SU-DHL-6 (cell line): ENCODE data around the gene SCFD2.

Source experiments
- EZH2phosphoT487 ChIP-seq: fragments of 200-600 bp; sonication (generic), shearing (Covaris generic); conservative IDR thresholded peaks from 2 replicates; pipeline ENCODE4 v1.6.1; 2018; ENCODE audit warnings: mild to moderate bottlenecking, antibody characterized with exemption, low read length, moderate library complexity, mixed read lengths
- TF ChIP-seq, protein P1 (sequence below): fragments of 200-600 bp; sonication (generic); IDR thresholded peaks from one replicate; pipeline ENCODE4 v1.5.1; 2017; ENCODE audit warnings: antibody characterized with exemption, mild to moderate bottlenecking, low read length, moderate library complexity; ENCODE audit not compliant: insufficient read depth, poor library complexity, severe bottlenecking

DNA sequence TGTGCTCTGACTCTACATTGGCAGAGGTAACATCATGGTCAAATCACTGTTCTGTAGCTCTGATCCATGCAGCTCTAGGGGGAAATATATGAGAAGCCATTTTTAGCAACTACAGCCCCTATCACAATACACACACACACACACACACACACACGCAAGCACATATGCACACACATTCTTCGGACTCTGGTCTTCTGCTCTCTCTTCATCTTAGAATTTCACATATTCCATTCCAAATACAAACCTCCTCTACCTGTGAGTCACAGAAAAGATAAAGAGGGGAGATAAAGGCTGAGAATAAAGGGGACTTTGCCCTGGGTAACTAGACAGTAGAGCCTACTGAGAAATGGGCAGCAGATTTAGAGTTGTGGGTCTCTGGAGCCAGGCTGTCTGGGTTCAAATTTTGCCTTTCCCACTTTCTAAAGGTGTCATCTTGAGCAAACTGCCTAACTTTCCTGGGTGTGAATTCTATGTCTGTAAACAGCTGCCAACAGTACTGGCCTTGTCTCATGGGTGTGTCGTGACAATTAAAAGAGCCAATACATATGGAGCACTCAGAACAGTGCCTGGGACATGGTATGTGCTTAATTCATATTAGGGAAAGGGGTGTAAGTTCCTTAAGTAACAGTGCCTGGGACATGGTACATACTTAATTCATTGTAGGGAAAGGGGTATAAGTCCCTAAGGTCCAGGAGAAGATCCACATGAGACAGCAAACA lies 515.3 kb downstream of the SCFD2 start:
- TF ChIP-seq, protein P1, sequence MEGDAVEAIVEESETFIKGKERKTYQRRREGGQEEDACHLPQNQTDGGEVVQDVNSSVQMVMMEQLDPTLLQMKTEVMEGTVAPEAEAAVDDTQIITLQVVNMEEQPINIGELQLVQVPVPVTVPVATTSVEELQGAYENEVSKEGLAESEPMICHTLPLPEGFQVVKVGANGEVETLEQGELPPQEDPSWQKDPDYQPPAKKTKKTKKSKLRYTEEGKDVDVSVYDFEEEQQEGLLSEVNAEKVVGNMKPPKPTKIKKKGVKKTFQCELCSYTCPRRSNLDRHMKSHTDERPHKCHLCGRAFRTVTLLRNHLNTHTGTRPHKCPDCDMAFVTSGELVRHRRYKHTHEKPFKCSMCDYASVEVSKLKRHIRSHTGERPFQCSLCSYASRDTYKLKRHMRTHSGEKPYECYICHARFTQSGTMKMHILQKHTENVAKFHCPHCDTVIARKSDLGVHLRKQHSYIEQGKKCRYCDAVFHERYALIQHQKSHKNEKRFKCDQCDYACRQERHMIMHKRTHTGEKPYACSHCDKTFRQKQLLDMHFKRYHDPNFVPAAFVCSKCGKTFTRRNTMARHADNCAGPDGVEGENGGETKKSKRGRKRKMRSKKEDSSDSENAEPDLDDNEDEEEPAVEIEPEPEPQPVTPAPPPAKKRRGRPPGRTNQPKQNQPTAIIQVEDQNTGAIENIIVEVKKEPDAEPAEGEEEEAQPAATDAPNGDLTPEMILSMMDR, result no peak
- no peak for TF ChIP-seq EZH2phosphoT487
